Measurements from ENCODE around the gene FADS3.
"Not testable (repeated sequence)": the region's sequence is repeated elsewhere in the genome, so short reads cannot be mapped to it uniquely, and the experiment has no call there.

FADS3 gene

DNA sequence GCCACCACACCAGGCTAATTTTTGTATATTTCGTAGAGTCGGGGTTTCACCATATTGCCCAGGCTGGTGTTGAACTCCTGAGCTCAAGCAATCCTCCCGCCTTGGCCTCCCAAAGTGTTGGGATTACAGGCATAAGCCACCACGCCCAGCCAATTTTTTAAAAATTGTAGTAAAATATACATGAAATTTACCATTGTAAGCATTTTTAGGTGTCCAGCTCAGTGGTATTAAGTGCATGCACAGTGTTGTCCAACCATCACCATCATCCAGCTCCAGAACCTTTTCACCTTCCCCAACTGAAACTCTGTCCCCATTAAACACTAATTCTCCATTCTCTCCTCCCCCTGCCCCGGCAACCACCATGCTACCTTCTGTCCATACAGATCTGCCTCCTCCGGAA is 8.5 kb downstream of the FADS3 start:
- Histone ChIP-seq H3K9me3 (ENCODE audit: control insufficient read depth, low read depth, low read length) (no peaks in the 10 kb centered on the region), H3K27ac (ENCODE audit: low read length) (no peak overlapping the region), H3K4me1 (ENCODE audit: control insufficient read depth, low read depth, low read length) (peaks cover 21% of the 10 kb centered on the region)

GRCh38 chr11:61882267-61882666 is 9.1 kb downstream of the FADS3 start:
- not testable (repeated sequence) for H3K9me3 ChIP-seq (ENCODE audit: control insufficient read depth, low read depth, low read length); H3K27me3 ChIP-seq (ENCODE audit: control insufficient read depth, insufficient read depth, low read length); H3K9ac ChIP-seq (ENCODE audit: low read length); H3K4me3 ChIP-seq (ENCODE audit: low read length); H3K36me3 ChIP-seq (ENCODE audit: control insufficient read depth, low read depth, low read length); H3K27ac ChIP-seq (ENCODE audit: low read length)
- H3K4me1 ChIP-seq (ENCODE audit: control insufficient read depth, low read depth, low read length) = peaks cover 21% of the 10 kb centered on the region

More for the DNA sequence above, 8.5 kb downstream of the FADS3 start:
- H3K27me3 ChIP-seq (ENCODE audit: control insufficient read depth, insufficient read depth, low read length) = no peaks in the 10 kb centered on the region
- H3K4me3 ChIP-seq (ENCODE audit: low read length) = no peak overlapping the region
- H3K36me3 ChIP-seq (ENCODE audit: control insufficient read depth, low read depth, low read length) = no peaks in the 10 kb centered on the region
- H3K9ac ChIP-seq (ENCODE audit: low read length) = no peak overlapping the region

GRCh38 chr11:61881397-61881796 is 9.9 kb downstream of the FADS3 start:
- Histone ChIP-seq H3K36me3 (ENCODE audit: control insufficient read depth, low read depth, low read length) (no peaks in the 10 kb centered on the region), H3K9ac (ENCODE audit: low read length) (no peak overlapping the region), H3K4me3 (ENCODE audit: low read length) (peak overlapping the region; percentile 12), H3K4me1 (ENCODE audit: control insufficient read depth, low read depth, low read length) (peaks cover 21% of the 10 kb centered on the region), H3K9me3 (ENCODE audit: control insufficient read depth, low read depth, low read length) (no peaks in the 10 kb centered on the region), H3K27ac (ENCODE audit: low read length) (no peak overlapping the region), H3K27me3 (ENCODE audit: control insufficient read depth, insufficient read depth, low read length) (no peaks in the 10 kb centered on the region)

DNA sequence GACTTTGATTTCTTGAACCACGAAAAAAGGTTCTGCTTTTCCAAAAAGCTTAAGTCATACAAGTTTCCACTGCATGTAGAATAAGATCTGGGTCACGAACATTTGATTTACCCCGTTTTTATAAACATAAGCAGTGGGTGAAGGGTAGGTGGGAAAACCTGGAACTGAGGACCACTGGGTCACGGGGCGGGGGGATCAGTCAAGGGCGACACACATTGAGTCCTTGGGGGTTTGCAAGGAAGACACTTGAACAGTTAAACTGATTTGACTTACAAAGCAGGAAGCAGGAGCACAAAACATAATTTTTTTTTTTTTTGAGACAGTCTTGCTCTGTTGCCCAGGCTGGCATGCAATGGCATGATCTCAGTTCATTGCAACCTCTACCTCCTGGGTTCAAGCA is 10.9 kb downstream of the FADS3 start:
- H3K36me3 ChIP-seq (ENCODE audit: control insufficient read depth, low read depth, low read length) = no peaks in the 10 kb centered on the region
- H3K9me3 ChIP-seq (ENCODE audit: control insufficient read depth, low read depth, low read length) = no peaks in the 10 kb centered on the region
- H3K4me3 ChIP-seq (ENCODE audit: low read length) = no peak overlapping the region
- H3K27me3 ChIP-seq (ENCODE audit: control insufficient read depth, insufficient read depth, low read length) = no peaks in the 10 kb centered on the region
- H3K27ac ChIP-seq (ENCODE audit: low read length) = no peak overlapping the region
- H3K4me1 ChIP-seq (ENCODE audit: control insufficient read depth, low read depth, low read length) = peaks cover 21% of the 10 kb centered on the region
- H3K9ac ChIP-seq (ENCODE audit: low read length) = no peak overlapping the region

DNA sequence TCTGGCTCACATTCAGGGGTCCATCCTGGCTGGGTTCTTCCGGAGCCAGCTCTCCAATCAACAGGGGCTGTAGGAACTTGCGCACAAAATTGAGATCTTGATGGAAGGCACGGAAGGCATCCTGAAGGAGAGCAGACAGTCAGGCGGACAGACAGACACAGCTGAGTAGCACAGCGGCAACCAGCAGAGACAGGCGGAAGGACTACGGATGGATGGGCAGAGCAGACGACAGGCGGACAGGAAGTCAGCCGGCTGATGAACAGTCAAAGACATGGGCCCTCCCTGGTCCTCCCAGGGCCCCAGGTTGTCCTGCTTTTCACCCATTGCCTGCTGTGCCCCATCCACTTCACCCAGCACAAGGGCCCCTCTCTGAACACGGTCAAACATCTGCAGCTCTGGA is 11.3 kb downstream of the FADS3 start:
- H3K9me3 ChIP-seq (ENCODE audit: control insufficient read depth, low read depth, low read length) = no peaks in the 10 kb centered on the region
- no peak overlapping the region for H3K27ac ChIP-seq (ENCODE audit: low read length)
- H3K27me3 ChIP-seq (ENCODE audit: control insufficient read depth, insufficient read depth, low read length) = no peaks in the 10 kb centered on the region
- no peak overlapping the region for H3K9ac ChIP-seq (ENCODE audit: low read length)
- H3K4me1 ChIP-seq (ENCODE audit: control insufficient read depth, low read depth, low read length) = peaks cover 21% of the 10 kb centered on the region
- no peaks in the 10 kb centered on the region for H3K36me3 ChIP-seq (ENCODE audit: control insufficient read depth, low read depth, low read length)
- no peak overlapping the region for H3K4me3 ChIP-seq (ENCODE audit: low read length)

DNA sequence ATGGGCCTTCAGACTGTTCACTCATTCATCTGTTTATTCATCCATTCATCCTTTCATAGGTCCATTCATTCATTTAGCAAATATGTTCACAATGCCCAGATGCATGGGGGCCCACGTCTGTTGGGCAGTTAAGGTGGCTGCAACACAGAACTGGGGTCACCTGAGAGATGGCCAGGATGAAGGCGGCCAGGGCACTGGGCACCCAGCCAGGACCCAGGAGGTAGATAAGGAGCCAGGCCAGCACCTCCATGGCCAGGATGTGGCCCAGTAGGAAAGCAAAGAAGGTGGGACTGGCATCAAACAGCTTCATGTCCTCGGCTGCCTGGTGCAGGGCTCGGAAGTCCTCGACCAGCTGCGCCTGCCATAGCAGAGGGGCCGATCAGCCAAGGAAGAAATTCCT is 12.2 kb downstream of the FADS3 start:
- Histone ChIP-seq H3K9ac (ENCODE audit: low read length) (no peak overlapping the region), H3K9me3 (ENCODE audit: control insufficient read depth, low read depth, low read length) (no peaks in the 10 kb centered on the region), H3K27ac (ENCODE audit: low read length) (no peak overlapping the region), H3K4me1 (ENCODE audit: control insufficient read depth, low read depth, low read length) (peaks cover 21% of the 10 kb centered on the region), H3K4me3 (ENCODE audit: low read length) (no peak overlapping the region), H3K36me3 (ENCODE audit: control insufficient read depth, low read depth, low read length) (no peaks in the 10 kb centered on the region), H3K27me3 (ENCODE audit: control insufficient read depth, insufficient read depth, low read length) (no peaks in the 10 kb centered on the region)

DNA sequence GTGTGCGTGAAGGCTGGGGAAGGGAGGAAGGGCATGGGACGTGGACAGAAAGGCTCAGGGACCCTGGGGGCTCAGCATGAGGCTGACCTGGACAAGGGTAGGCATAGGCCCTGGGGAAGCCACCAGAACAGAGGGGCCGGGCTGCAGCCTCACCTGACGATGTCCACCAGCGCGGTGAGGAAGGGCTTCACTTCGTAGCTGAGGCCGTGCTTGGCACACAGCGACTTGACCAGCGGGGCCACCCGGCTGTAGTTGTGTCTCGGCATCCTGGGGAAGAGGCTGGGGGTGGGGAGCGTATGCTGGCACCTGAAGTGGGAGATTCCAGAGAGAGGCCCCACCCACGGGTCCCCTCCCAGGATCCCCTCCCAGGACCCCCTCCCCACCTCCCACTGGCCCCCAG is 15.6 kb downstream of the FADS3 start:
- H3K9ac ChIP-seq (ENCODE audit: low read length) = no peak overlapping the region
- no peak overlapping the region for H3K27ac ChIP-seq (ENCODE audit: low read length)
- peaks cover 16% of the 10 kb centered on the region for H3K4me1 ChIP-seq (ENCODE audit: control insufficient read depth, low read depth, low read length)
- no peaks in the 10 kb centered on the region for H3K36me3 ChIP-seq (ENCODE audit: control insufficient read depth, low read depth, low read length)
- no peak overlapping the region for H3K4me3 ChIP-seq (ENCODE audit: low read length)
- no peaks in the 10 kb centered on the region for H3K9me3 ChIP-seq (ENCODE audit: control insufficient read depth, low read depth, low read length)
- peaks cover 11% of the 10 kb centered on the region for H3K27me3 ChIP-seq (ENCODE audit: control insufficient read depth, insufficient read depth, low read length)

- Histone ChIP-seq H3K36me3 (ENCODE audit: control insufficient read depth, low read depth, low read length) (no peaks in the 10 kb centered on the region), H3K27ac (ENCODE audit: low read length) (no peak overlapping the region), H3K9me3 (ENCODE audit: control insufficient read depth, low read depth, low read length) (no peaks in the 10 kb centered on the region), H3K9ac (ENCODE audit: low read length) (no peak overlapping the region), H3K4me1 (ENCODE audit: control insufficient read depth, low read depth, low read length) (peaks cover 10% of the 10 kb centered on the region), H3K27me3 (ENCODE audit: control insufficient read depth, insufficient read depth, low read length) (peaks cover 11% of the 10 kb centered on the region), H3K4me3 (ENCODE audit: low read length) (no peak overlapping the region)
Observed at GRCh38 chr11:61874853-61875252, 16.5 kb downstream of the FADS3 start.

DNA sequence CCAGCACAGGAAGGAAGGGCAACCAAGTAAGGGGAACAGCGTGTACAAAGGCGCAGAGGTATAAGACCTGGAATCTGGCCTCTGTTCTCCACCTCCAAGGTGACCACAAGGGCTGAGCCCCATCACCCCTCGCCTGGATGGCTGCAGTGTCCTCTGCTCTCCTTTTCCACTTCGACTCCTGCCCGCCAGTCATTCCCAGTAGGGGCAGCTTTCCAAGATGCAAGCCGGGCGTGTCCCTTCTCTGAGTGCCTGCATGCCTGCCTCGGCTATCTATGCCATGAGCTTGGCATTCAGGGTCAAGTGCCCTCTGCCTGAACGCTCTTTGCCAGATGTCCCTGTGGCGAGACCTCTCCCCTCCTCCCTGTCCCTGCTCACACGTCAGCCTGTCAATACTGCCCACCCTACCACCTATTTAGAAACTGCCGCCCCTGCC is 17.0 kb downstream of the FADS3 start:
- H3K4me1 ChIP-seq (ENCODE audit: control insufficient read depth, low read depth, low read length) = peaks cover 5% of the 10 kb centered on the region
- H3K9ac ChIP-seq (ENCODE audit: low read length) = no peak overlapping the region
- H3K9me3 ChIP-seq (ENCODE audit: control insufficient read depth, low read depth, low read length) = no peaks in the 10 kb centered on the region
- H3K27ac ChIP-seq (ENCODE audit: low read length) = no peak overlapping the region
- no peak overlapping the region for H3K4me3 ChIP-seq (ENCODE audit: low read length)
- peaks cover 11% of the 10 kb centered on the region for H3K27me3 ChIP-seq (ENCODE audit: control insufficient read depth, insufficient read depth, low read length)
- no peaks in the 10 kb centered on the region for H3K36me3 ChIP-seq (ENCODE audit: control insufficient read depth, low read depth, low read length)

GRCh38 chr11:61873588-61874376 is 17.6 kb downstream of the FADS3 start:
- H3K4me1 ChIP-seq (ENCODE audit: control insufficient read depth, low read depth, low read length) = peaks cover 4% of the 10 kb centered on the region
- peaks cover 11% of the 10 kb centered on the region for H3K27me3 ChIP-seq (ENCODE audit: control insufficient read depth, insufficient read depth, low read length)
- H3K9ac ChIP-seq (ENCODE audit: low read length) = no peak overlapping the region
- H3K9me3 ChIP-seq (ENCODE audit: control insufficient read depth, low read depth, low read length) = no peaks in the 10 kb centered on the region
- no peak overlapping the region for H3K27ac ChIP-seq (ENCODE audit: low read length)
- H3K4me3 ChIP-seq (ENCODE audit: low read length) = no peak overlapping the region
- no peaks in the 10 kb centered on the region for H3K36me3 ChIP-seq (ENCODE audit: control insufficient read depth, low read depth, low read length)

DNA sequence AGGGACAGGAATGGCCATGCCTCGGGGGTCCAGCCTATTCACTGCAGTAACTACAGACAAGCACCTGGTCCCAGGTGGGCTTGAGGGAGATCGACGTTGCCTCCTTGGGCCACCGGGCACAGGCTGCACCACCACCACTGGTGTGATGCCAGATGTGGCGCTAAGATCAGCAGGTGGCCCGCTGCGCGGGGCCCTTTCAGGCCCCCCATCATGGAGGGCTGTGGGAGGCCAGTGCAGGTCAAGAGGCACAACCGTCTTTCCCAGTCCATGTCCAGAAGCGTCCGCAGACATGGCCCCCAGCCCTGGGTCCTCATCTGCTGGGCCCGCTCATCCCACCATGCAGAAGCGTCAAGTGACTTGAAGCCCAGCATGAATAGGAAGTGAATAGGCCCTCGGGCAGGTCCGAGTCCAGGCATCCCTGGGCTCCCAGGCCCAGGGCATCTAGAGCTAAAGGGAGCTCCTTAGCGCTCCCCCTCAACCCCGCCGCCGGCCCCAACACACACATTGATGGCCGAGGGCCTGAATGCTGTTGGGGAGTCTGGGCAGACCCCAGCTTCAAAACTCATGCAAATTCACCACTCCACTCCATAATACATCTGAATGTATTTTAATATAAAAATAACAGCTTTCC is 18.3 kb downstream of the FADS3 start:
- Histone ChIP-seq H3K4me3 (ENCODE audit: low read length) (no peak overlapping the region), H3K9me3 (ENCODE audit: control insufficient read depth, low read depth, low read length) (no peaks in the 10 kb centered on the region), H3K27ac (ENCODE audit: low read length) (no peak overlapping the region), H3K36me3 (ENCODE audit: control insufficient read depth, low read depth, low read length) (no peaks in the 10 kb centered on the region), H3K27me3 (ENCODE audit: control insufficient read depth, insufficient read depth, low read length) (peaks cover 11% of the 10 kb centered on the region), H3K9ac (ENCODE audit: low read length) (no peak overlapping the region), H3K4me1 (ENCODE audit: control insufficient read depth, low read depth, low read length) (peaks cover 4% of the 10 kb centered on the region)

GRCh38 chr11:61871158-61871597 is 20.2 kb downstream of the FADS3 start:
- peaks cover 11% of the 10 kb centered on the region for H3K27me3 ChIP-seq (ENCODE audit: control insufficient read depth, insufficient read depth, low read length)
- H3K4me1 ChIP-seq (ENCODE audit: control insufficient read depth, low read depth, low read length) = peaks cover 4% of the 10 kb centered on the region
- H3K4me3 ChIP-seq (ENCODE audit: low read length) = peak overlapping the region; percentile 25
- H3K9ac ChIP-seq (ENCODE audit: low read length) = no peak overlapping the region
- no peak overlapping the region for H3K27ac ChIP-seq (ENCODE audit: low read length)
- peaks cover 4% of the 10 kb centered on the region for H3K36me3 ChIP-seq (ENCODE audit: control insufficient read depth, low read depth, low read length)
- H3K9me3 ChIP-seq (ENCODE audit: control insufficient read depth, low read depth, low read length) = no peaks in the 10 kb centered on the region
